Mesendoderm (in vitro differentiated cells): ENCODE results near the gene ZNF512. TPM values are rescaled to one million over a fixed set of nuclear protein-coding genes. Genes with fewer than 3 reads are reported as not detected.
A peak's percentile ranks its signal among the peaks of the same experiment; 100 is the strongest.
"Not testable (repeated sequence)": the region's sequence is repeated elsewhere in the genome, so short reads cannot be mapped to it uniquely, and the experiment has no call there.

Experiments used
- DNase-seq: peaks from one replicate; pipeline ENCODE4 v3.0.0; 2013
- H2AK5ac ChIP-seq: 2 replicates; pipeline ENCODE4 v1.6.1; 2013; ENCODE audit warnings: low read length, inconsistent platforms
- H2BK120ac ChIP-seq: 2 replicates; pipeline ENCODE4 v1.6.1; 2013; ENCODE audit warnings: low read depth, mild to moderate bottlenecking, low read length, moderate library complexity, mixed read lengths
- H2BK15ac ChIP-seq: replicated peaks from 2 replicates; pipeline ENCODE4 v1.6.1; 2013; ENCODE audit warnings: low read depth, mild to moderate bottlenecking, moderate library complexity
- H2BK5ac ChIP-seq: 2 replicates; pipeline ENCODE4 v1.6.1; 2013; ENCODE audit warnings: low read length, inconsistent platforms
- H3K18ac ChIP-seq: 2 replicates; pipeline ENCODE4 v1.6.1; 2013; ENCODE audit warnings: mild to moderate bottlenecking, low read length, mixed read lengths
- H3K23ac ChIP-seq: one replicate; pipeline ENCODE4 v1.6.1; 2013; ENCODE audit warnings: low read length
- H3K27ac ChIP-seq: 2 replicates; pipeline ENCODE4 v1.5.1; 2013; ENCODE audit warnings: low read depth, mild to moderate bottlenecking, inconsistent platforms, low read length, moderate library complexity
- H3K27me3 ChIP-seq: 2 replicates; pipeline ENCODE4 v1.6.1; 2013; ENCODE audit warnings: low read length, control low read depth, mild to moderate bottlenecking, inconsistent platforms; ENCODE audit not compliant: insufficient read depth, poor library complexity
- H3K36me3 ChIP-seq: 2 replicates; pipeline ENCODE4 v1.6.1; 2013; ENCODE audit warnings: low read length, inconsistent platforms; ENCODE audit not compliant: control insufficient read depth, insufficient read depth
- H3K4ac ChIP-seq: one replicate; pipeline ENCODE4 v1.6.1; 2013; ENCODE audit warnings: low read depth, mild to moderate bottlenecking, low read length, moderate library complexity
- H3K4me1 ChIP-seq: 2 replicates; pipeline ENCODE4 v1.6.1; 2013; ENCODE audit warnings: low read depth, low read length, inconsistent platforms; ENCODE audit not compliant: control insufficient read depth
- H3K4me2 ChIP-seq: 2 replicates; pipeline ENCODE4 v1.6.1; 2013; ENCODE audit warnings: low read length
- H3K4me3 ChIP-seq: 2 replicates; pipeline ENCODE4 v1.5.1; 2013; ENCODE audit warnings: mild to moderate bottlenecking, low read length
- H3K56ac ChIP-seq: one replicate; pipeline ENCODE4 v1.6.1; 2013; ENCODE audit warnings: low read length
- H3K79me1 ChIP-seq: 2 replicates; pipeline ENCODE4 v1.6.1; 2013; ENCODE audit warnings: low read length, inconsistent platforms
- H3K79me2 ChIP-seq: 2 replicates; pipeline ENCODE4 v1.6.1; 2013; ENCODE audit warnings: mild to moderate bottlenecking, low read length; ENCODE audit not compliant: control insufficient read depth, insufficient read depth
- H3K9ac ChIP-seq: 2 replicates; pipeline ENCODE4 v1.6.1; 2013; ENCODE audit warnings: low read length, inconsistent platforms
- H4K5ac ChIP-seq: one replicate; pipeline ENCODE4 v1.6.1; 2013; ENCODE audit warnings: low read length
- H4K8ac ChIP-seq: one replicate; pipeline ENCODE4 v1.6.1; 2013; ENCODE audit warnings: low read depth, mild to moderate bottlenecking, control low read depth, low read length, moderate library complexity
- WGBS: extraction: QIAGEN DNeasy Blood & Tissue Kit; methylation state at CpG from one replicate; pipeline ENCODE4 v1.1.7; 2013; ENCODE audit warnings: low lambda C conversion rate, missing lambda C conversion rate; ENCODE audit not compliant: insufficient coverage; ENCODE audit errors: extremely low coverage; 5-methylcytosine and 5-hydroxymethylcytosine counted together
- polyA plus RNA-seq, 2 experiments: library from polyadenylated mRNA; stranded (reverse); fragments of 200-250 nt; gene quantifications; one replicate each; pipeline ENCODE4 v1.2.3, GENCODE V29; 2013

ZNF512 gene
- polyA plus RNA-seq (2013, experiment 1 of 2): 25.1 TPM
- 26.0 TPM for polyA plus RNA-seq (2013, experiment 2 of 2)

- Histone ChIP-seq H3K56ac (peak within 1 kb of the TSS; percentile 94), H3K27ac (no peak within 1 kb of the TSS), H3K18ac (no peak within 1 kb of the TSS), H3K9ac (peak within 1 kb of the TSS; percentile 85), H3K79me1 (peaks cover 15% of the 10 kb centered on the region), H3K27me3 (no peaks in the 10 kb centered on the region), H2BK120ac (no peak within 1 kb of the TSS), H3K79me2 (peaks cover 38% of the 10 kb centered on the region), H3K4me2 (peak within 1 kb of the TSS; percentile 70), H2AK5ac (peak within 1 kb of the TSS; percentile 12), H2BK15ac (no peak within 1 kb of the TSS), H3K4me3 (peak within 1 kb of the TSS; percentile 90), H2BK5ac (no peak within 1 kb of the TSS), H3K36me3 (no peaks in the 10 kb centered on the region), H3K4me1 (peaks cover 10% of the 10 kb centered on the region), H3K4ac (peak within 1 kb of the TSS; percentile 20), H4K5ac (peak within 1 kb of the TSS; percentile 21), H4K8ac (peak within 1 kb of the TSS; percentile 93), H3K23ac (no peak within 1 kb of the TSS)
- DNase-seq: peak; percentile 97
- no CpG with 5 or more reads among the region's 38 CpGs for WGBS
These were observed at the start of gene ZNF512 for GRCh38 chr2:27582695-27583389. Gene ZNF512, plus strand, starts transcription at chr2:27583042. Its CDS starts 71 bp downstream, at chr2:27583113.

GRCh38 chr2:27537287-27537686 lies 45.6 kb upstream of the ZNF512 start:
- H4K5ac ChIP-seq: no peak overlapping the region
- no peaks in the 10 kb centered on the region for H3K79me2 ChIP-seq
- no peak overlapping the region for H2BK120ac ChIP-seq
- H2AK5ac ChIP-seq: no peak overlapping the region
- H3K79me1 ChIP-seq: no peaks in the 10 kb centered on the region
- H3K18ac ChIP-seq: no peak overlapping the region
- no peaks in the 10 kb centered on the region for H3K27me3 ChIP-seq
- H3K4me3 ChIP-seq: no peak overlapping the region
- no peaks in the 10 kb centered on the region for H3K36me3 ChIP-seq
- no peak overlapping the region for H3K56ac ChIP-seq
- no peak overlapping the region for H3K27ac ChIP-seq
- no peak overlapping the region for H3K9ac ChIP-seq
- no peaks in the 10 kb centered on the region for H3K4me1 ChIP-seq
- no peak overlapping the region for H2BK5ac ChIP-seq
- H3K4ac ChIP-seq: no peak overlapping the region
- WGBS: no CpG with 5 or more reads among the region's 4 CpGs
- DNase-seq: no peak
- H3K4me2 ChIP-seq: no peak overlapping the region
- no peak overlapping the region for H4K8ac ChIP-seq
- H2BK15ac ChIP-seq: no peak overlapping the region
- no peak overlapping the region for H3K23ac ChIP-seq

GRCh38 chr2:27538839-27539450 lies 43.9 kb upstream of the ZNF512 start:
- not testable (repeated sequence) for H3K4me1 ChIP-seq, H3K79me1 ChIP-seq, H3K79me2 ChIP-seq, H3K4me3 ChIP-seq, H3K23ac ChIP-seq, H3K18ac ChIP-seq, H2AK5ac ChIP-seq, H3K36me3 ChIP-seq, H3K4ac ChIP-seq, H2BK120ac ChIP-seq, H2BK5ac ChIP-seq, H4K5ac ChIP-seq, H2BK15ac ChIP-seq, H3K27ac ChIP-seq, H3K27me3 ChIP-seq, H4K8ac ChIP-seq, H3K56ac ChIP-seq, DNase-seq, H3K9ac ChIP-seq, H3K4me2 ChIP-seq
- WGBS: no CpG with 5 or more reads among the region's 6 CpGs

GRCh38 chr2:27539649-27540048 lies 43.2 kb upstream of the ZNF512 start:
- not testable (repeated sequence) for H4K8ac ChIP-seq, H2AK5ac ChIP-seq, H4K5ac ChIP-seq, H2BK120ac ChIP-seq, H3K4ac ChIP-seq, H2BK5ac ChIP-seq, H3K36me3 ChIP-seq, H3K18ac ChIP-seq, H3K4me2 ChIP-seq, H3K9ac ChIP-seq, H2BK15ac ChIP-seq, H3K4me3 ChIP-seq, H3K27ac ChIP-seq, H3K23ac ChIP-seq, H3K79me1 ChIP-seq, DNase-seq, H3K56ac ChIP-seq, H3K79me2 ChIP-seq, H3K4me1 ChIP-seq, H3K27me3 ChIP-seq
- WGBS: no CpG with 5 or more reads among the region's 35 CpGs

- H2AK5ac ChIP-seq: no peak overlapping the region
- H4K5ac ChIP-seq: no peak overlapping the region
- no peak overlapping the region for H2BK15ac ChIP-seq
- no peak overlapping the region for H3K18ac ChIP-seq
- no peak overlapping the region for H3K4me2 ChIP-seq
- no peak overlapping the region for H3K27ac ChIP-seq
- H3K79me2 ChIP-seq: no peaks in the 10 kb centered on the region
- H4K8ac ChIP-seq: no peak overlapping the region
- no peak overlapping the region for H3K56ac ChIP-seq
- H3K4ac ChIP-seq: no peak overlapping the region
- no peak overlapping the region for H3K23ac ChIP-seq
- H2BK5ac ChIP-seq: no peak overlapping the region
- WGBS: no CpG with 5 or more reads among the region's 6 CpGs
- no peak overlapping the region for H2BK120ac ChIP-seq
- H3K27me3 ChIP-seq: no peaks in the 10 kb centered on the region
- H3K36me3 ChIP-seq: no peaks in the 10 kb centered on the region
- DNase-seq: no peak
- no peaks in the 10 kb centered on the region for H3K4me1 ChIP-seq
- no peak overlapping the region for H3K4me3 ChIP-seq
- no peaks in the 10 kb centered on the region for H3K79me1 ChIP-seq
- H3K9ac ChIP-seq: no peak overlapping the region
These were observed 38.6 kb upstream of the ZNF512 start for GRCh38 chr2:27544143-27544821.
